HG03045 (cell line): ENCODE measurements around the gene ELL2.
"Not testable (repeated sequence)": the region's sequence is repeated elsewhere in the genome, so short reads cannot be mapped to it uniquely, and the experiment has no call there.

Experiments
- ATAC-seq: cut with Tn5 transposase; IDR thresholded peaks from one replicate; pipeline ENCODE4 v1.9.1; 2021; ENCODE audit warnings: mild to moderate bottlenecking, moderate library complexity; ENCODE audit not compliant: unreplicated experiment

Gene ELL2

GRCh38 chr5:95841914-95842812 is 119.5 kb downstream of the ELL2 start:
- no peak for ATAC-seq

- no peak for ATAC-seq
Measured at GRCh38 chr5:95840956-95841705, 120.5 kb downstream of the ELL2 start.

GRCh38 chr5:95839658-95840057 is 122.0 kb downstream of the ELL2 start:
- no peak for ATAC-seq

- no peak for ATAC-seq
Measured at GRCh38 chr5:95838556-95838955, 123.1 kb downstream of the ELL2 start.

GRCh38 chr5:95838001-95838520 is 123.6 kb downstream of the ELL2 start:
- no peak for ATAC-seq

- ATAC-seq: no peak
Measured at GRCh38 chr5:95837492-95837891, 124.2 kb downstream of the ELL2 start.

GRCh38 chr5:95836971-95837370 is 124.7 kb downstream of the ELL2 start:
- not testable (repeated sequence) for ATAC-seq

GRCh38 chr5:95836544-95836943 is 125.1 kb downstream of the ELL2 start:
- no peak for ATAC-seq

- no peak for ATAC-seq
Measured at GRCh38 chr5:95835682-95836385, 125.8 kb downstream of the ELL2 start.
